HCT116 (cell line): ENCODE data around the gene MAX. TPM values are rescaled to one million over a fixed set of nuclear protein-coding genes. Genes with fewer than 3 reads are reported as not detected.

ENCODE experiments used
- ATAC-seq: fragments of 200-7000 bp; cut with Tn5 transposase; 2 replicates; pipeline ENCODE4 v1.9.1; 2020; ENCODE audit warnings: mild to moderate bottlenecking, moderate library complexity
- BruUV-seq: library from RNA; stranded (reverse); fragments of 400-500 nt; replicated peaks from 2 replicates; lab custom pipeline; 2021; lab: Mats Ljungman, UMichigan
- CTCF ChIA-PET: fragments of 300-600 bp; sonication (Branson Sonifier 250); formaldehyde crosslinking; loops from one replicate; lab custom pipeline; 2021; ENCODE audit warnings: antibody characterized with exemption; lab: Charles Lee
- POLR2A ChIA-PET: fragments of 300-600, 350-600 bp; sonication (Branson Sonifier 250); formaldehyde crosslinking; loops from one replicate; lab custom pipeline; 2021; ENCODE audit warnings: antibody characterized with exemption; lab: Charles Lee
- RAD21 ChIA-PET, 2 experiments: fragments of 300-600 bp; sonication (Branson Sonifier 250); formaldehyde crosslinking; loops; one replicate each; lab custom pipeline; 2023; ENCODE audit warnings: low total read pairs in 2 of 2; ENCODE audit not compliant: uncharacterized antibody in 2 of 2, unreplicated experiment in 2 of 2, low non-redundant PET in 1 of 2; lab: Charles Lee
- DNase-seq: peaks from one replicate; pipeline ENCODE4 v3.0.0-alpha.2; 2010; ENCODE audit warnings: low read depth, low spot score
- H2AFZ ChIP-seq: fragments of 200-600 bp; shearing (Covaris generic), sonication (generic); 2 replicates; pipeline ENCODE4 v1.6.1; 2017; ENCODE audit warnings: low read depth, mixed run types, mixed read lengths, antibody characterized with exemption, low read length; ENCODE audit not compliant: poor library complexity, severe bottlenecking
- H3K27ac ChIP-seq: 2 replicates; pipeline ENCODE4 v1.5.1; 2012; ENCODE audit warnings: low read depth, low read length
- H3K27me3 ChIP-seq: fragments of 200-600 bp; sonication (generic); 2 replicates; pipeline ENCODE4 v1.6.1; 2016; ENCODE audit warnings: mixed run types, low read length, mixed read lengths; ENCODE audit not compliant: insufficient read depth
- H3K36me3 ChIP-seq, 2 experiments: fragments of 200-500 bp in 1 of 2; fragments of 200-600 bp in 1 of 2; sonication (Bioruptor generic) in 1 of 2; sonication (generic) in 1 of 2; 2 replicates each; pipeline versions ENCODE4 v1.5.1 to v1.6.1; 2014 to 2016; ENCODE audit warnings: low read length in 2 of 2, inconsistent platforms in 1 of 2, mixed read lengths in 1 of 2, mixed run types in 1 of 2; ENCODE audit not compliant: insufficient read depth in 2 of 2, control insufficient read depth in 1 of 2
- H3K4me1 ChIP-seq, 2 experiments: fragments of 200-600 bp in 1 of 2; sonication (generic) in 1 of 2; 2 replicates each; pipeline versions ENCODE4 v1.5.1 to v1.6.1; 2012 to 2017; ENCODE audit warnings: low read length in 2 of 2, inconsistent platforms in 1 of 2, mild to moderate bottlenecking in 1 of 2, mixed read lengths in 1 of 2, mixed run types in 1 of 2, moderate library complexity in 1 of 2; ENCODE audit not compliant: insufficient read depth in 2 of 2, control insufficient read depth in 1 of 2
- H3K4me2 ChIP-seq: fragments of 200-600 bp; sonication (generic); 2 replicates; pipeline ENCODE4 v1.6.1; 2017; ENCODE audit warnings: mixed run types, low read length, mixed read lengths
- H3K4me3 ChIP-seq, 2 experiments: fragments of 200-600 bp in 1 of 2; sonication (generic) in 1 of 2; replicated peaks in 1 of 2; 2 replicates each; pipeline ENCODE4 v1.5.1; 2011 to 2016; ENCODE audit warnings: low read length in 2 of 2, control low read depth in 1 of 2, low read depth in 1 of 2, mild to moderate bottlenecking in 1 of 2, mixed read lengths in 1 of 2, mixed run types in 1 of 2
- H3K79me2 ChIP-seq: fragments of 200-600 bp; sonication (generic); 2 replicates; pipeline ENCODE4 v1.6.1; 2017; ENCODE audit warnings: mild to moderate bottlenecking, mixed run types, low read length, moderate library complexity, mixed read lengths; ENCODE audit not compliant: insufficient read depth
- H3K9ac ChIP-seq: fragments of 200-600 bp; sonication (generic); 2 replicates; pipeline ENCODE4 v1.6.1; 2016; ENCODE audit warnings: low read length, mixed read lengths
- H3K9me2 ChIP-seq: fragments of 200-600 bp; sonication (generic), shearing (Covaris generic); 2 replicates; pipeline ENCODE4 v1.6.1; 2017; ENCODE audit warnings: mixed run types, mild to moderate bottlenecking, moderate library complexity; ENCODE audit not compliant: insufficient read depth
- H3K9me3 ChIP-seq, 2 experiments: fragments of 200-500 bp in 1 of 2; fragments of 200-600 bp in 1 of 2; sonication (Bioruptor generic) in 1 of 2; sonication (generic) in 1 of 2; 2 replicates each; pipeline ENCODE4 v1.6.1; 2014 to 2017; ENCODE audit warnings: low read length in 2 of 2, mixed read lengths in 2 of 2, inconsistent platforms in 1 of 2, low read depth in 1 of 2, mild to moderate bottlenecking in 1 of 2, mixed run types in 1 of 2, moderate library complexity in 1 of 2; ENCODE audit not compliant: control insufficient read depth in 1 of 2, insufficient read depth in 1 of 2
- H4K20me1 ChIP-seq: fragments of 200-600 bp; sonication (generic), shearing (Covaris generic); 2 replicates; pipeline ENCODE4 v1.6.1; 2017; ENCODE audit warnings: mixed run types, mild to moderate bottlenecking, moderate library complexity; ENCODE audit not compliant: insufficient read depth
- CBX3 ChIP-seq: IDR thresholded peaks from 2 replicates; pipeline ENCODE4 v1.6.1; 2012; ENCODE audit warnings: low read depth
- CEBPB ChIP-seq: IDR thresholded peaks from 2 replicates; pipeline ENCODE4 v1.6.1; 2012; ENCODE audit warnings: low read depth
- JUND ChIP-seq: IDR thresholded peaks from 2 replicates; pipeline ENCODE4 v1.6.1; 2012
- POLR2A ChIP-seq: IDR thresholded peaks from 2 replicates; pipeline ENCODE4 v1.7.0; 2011; ENCODE audit warnings: borderline replicate concordance; ENCODE audit not compliant: insufficient read depth, insufficient read length; ENCODE audit errors: extremely low read depth
- POLR2AphosphoS5 ChIP-seq: IDR thresholded peaks from 2 replicates; pipeline ENCODE4 v1.6.1; 2011; ENCODE audit warnings: mild to moderate bottlenecking, low read depth, low read length, moderate library complexity
- SIN3A ChIP-seq: IDR thresholded peaks from 2 replicates; pipeline ENCODE4 v1.6.1; 2012; ENCODE audit warnings: low read depth
- SP1 ChIP-seq: IDR thresholded peaks from 2 replicates; pipeline ENCODE4 v1.6.1; 2012; ENCODE audit warnings: low read depth
- SRF ChIP-seq: IDR thresholded peaks from 2 replicates; pipeline ENCODE4 v1.6.1; 2012; ENCODE audit warnings: low read depth
- YY1 ChIP-seq: IDR thresholded peaks from 2 replicates; pipeline ENCODE4 v1.6.1; 2011; ENCODE audit warnings: low read length, low read depth, moderate library complexity, mild to moderate bottlenecking; ENCODE audit not compliant: insufficient replicate concordance; ENCODE audit errors: extremely low read depth
- ZNF274 ChIP-seq: fragments of 200-500 bp; sonication (Bioruptor generic); IDR thresholded peaks from 2 replicates; pipeline ENCODE4 v1.6.1; 2014; ENCODE audit warnings: mild to moderate bottlenecking, low read depth, low read length, inconsistent platforms
- intact Hi-C: fragments of 100-400 bp; cut with micrococcal nuclease; formaldehyde crosslinking; loops from 2 replicates; pipeline ENCODE4 v1.10.0; 2022
- total RNA-seq: library from RNA; stranded (reverse); gene quantifications from one replicate; pipeline ENCODE4 v1.2.1, GENCODE V29; 2021; ENCODE audit not compliant: unreplicated experiment
- TF ChIP-seq, protein P1 (sequence below): IDR thresholded peaks from 2 replicates; pipeline ENCODE4 v1.6.1; 2011; ENCODE audit warnings: mild to moderate bottlenecking, low read length, moderate library complexity; ENCODE audit not compliant: insufficient replicate concordance; ENCODE audit errors: extremely low read depth
- TF ChIP-seq, protein P2 (sequence below), 3 experiments: fragments of 200-600 bp in 1 of 3; sonication (generic) in 1 of 3; IDR thresholded peaks in 2 of 3; conservative IDR thresholded peaks in 1 of 3; 2 replicates each; pipeline ENCODE4 v1.5.1; 2012 to 2017; ENCODE audit warnings: low read depth in 2 of 3, low read length in 2 of 3, antibody characterized with exemption in 1 of 3, borderline replicate concordance in 1 of 3, control low read depth in 1 of 3, mild to moderate bottlenecking in 1 of 3, mixed read lengths in 1 of 3, mixed run types in 1 of 3, moderate library complexity in 1 of 3; ENCODE audit not compliant: insufficient read depth in 1 of 3
- TF ChIP-seq, protein P3 (sequence below): IDR thresholded peaks from 2 replicates; pipeline ENCODE4 v1.6.1; 2012; ENCODE audit warnings: low read depth
- TF ChIP-seq, protein P4 (sequence below): IDR thresholded peaks from 2 replicates; pipeline ENCODE4 v1.6.1; 2012
- TF ChIP-seq, protein P5 (sequence below): IDR thresholded peaks from 2 replicates; pipeline ENCODE4 v1.6.1; 2012

MAX gene
- total RNA-seq, 1 experiment from 2014 or later, result 72.6 TPM

DNA sequence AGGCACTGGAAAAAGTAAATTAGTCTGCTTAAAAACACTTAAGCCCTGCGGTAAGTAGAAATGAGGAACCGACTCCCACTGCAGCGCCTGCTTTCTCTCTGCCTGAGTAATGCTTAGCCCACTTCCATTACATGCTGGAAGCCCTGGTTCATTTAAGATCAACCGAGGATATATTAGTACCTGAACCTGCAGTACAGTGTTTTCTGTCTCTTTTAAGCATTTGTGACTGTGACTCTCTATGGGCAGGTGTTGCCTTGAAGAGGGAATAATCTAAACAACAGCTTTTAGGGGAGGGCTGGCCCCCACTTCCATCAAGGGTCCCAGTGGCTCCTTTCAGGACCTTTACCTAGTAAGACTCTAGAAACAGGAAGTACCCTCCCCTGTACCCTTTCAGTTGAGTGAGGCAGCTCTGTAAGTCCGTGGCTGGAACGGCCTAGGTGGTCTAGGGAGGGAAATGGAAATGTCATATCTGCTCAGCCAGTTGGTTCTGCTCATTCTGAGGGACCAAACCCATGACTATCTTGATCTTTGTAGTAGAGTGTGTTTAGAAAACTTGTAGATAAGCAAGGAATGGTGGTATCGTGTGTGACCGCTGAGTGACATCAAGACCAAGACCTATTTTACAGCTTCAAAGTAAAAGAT lies 59.5 kb downstream of the MAX start:
- intact Hi-C loops, result no loop called here
- Histone ChIP-seq H3K4me2 (no peak overlapping the region), H3K9me2 (no peaks in the 10 kb centered on the region), H3K79me2 (no peaks in the 10 kb centered on the region), H3K4me3 (no peak overlapping the region), H3K27me3 (no peaks in the 10 kb centered on the region), H2AFZ (no peak overlapping the region), H3K4me1 (peaks cover 11 to 18% of the 10 kb centered on the region in 2 experiments), H3K9me3 (no peaks in the 10 kb centered on the region), H3K36me3 (peaks cover 5 to 18% of the 10 kb centered on the region in 2 experiments; a peak in 3 of 4 replicates), H3K27ac (no peak overlapping the region), H4K20me1 (no peaks in the 10 kb centered on the region), H3K9ac (no peak overlapping the region)
- POLR2A ChIA-PET, result no interaction called here
- CTCF ChIA-PET, result interaction anchor here (1.3 kb wide), 1 partner anchor 23 kb away, joined by 4 read pairs; no protein-coding TSS in a partner anchor
- ATAC-seq (no peak), DNase-seq (no peak)
- TF ChIP-seq YY1 (no peak), SIN3A (no peak), SP1 (no peak), ZNF274 (no peak), CBX3 (no peak), POLR2A (no peak), JUND (no peak), SRF (no peak), POLR2AphosphoS5 (no peak), CEBPB (no peak)
- TF ChIP-seq, protein P1, sequence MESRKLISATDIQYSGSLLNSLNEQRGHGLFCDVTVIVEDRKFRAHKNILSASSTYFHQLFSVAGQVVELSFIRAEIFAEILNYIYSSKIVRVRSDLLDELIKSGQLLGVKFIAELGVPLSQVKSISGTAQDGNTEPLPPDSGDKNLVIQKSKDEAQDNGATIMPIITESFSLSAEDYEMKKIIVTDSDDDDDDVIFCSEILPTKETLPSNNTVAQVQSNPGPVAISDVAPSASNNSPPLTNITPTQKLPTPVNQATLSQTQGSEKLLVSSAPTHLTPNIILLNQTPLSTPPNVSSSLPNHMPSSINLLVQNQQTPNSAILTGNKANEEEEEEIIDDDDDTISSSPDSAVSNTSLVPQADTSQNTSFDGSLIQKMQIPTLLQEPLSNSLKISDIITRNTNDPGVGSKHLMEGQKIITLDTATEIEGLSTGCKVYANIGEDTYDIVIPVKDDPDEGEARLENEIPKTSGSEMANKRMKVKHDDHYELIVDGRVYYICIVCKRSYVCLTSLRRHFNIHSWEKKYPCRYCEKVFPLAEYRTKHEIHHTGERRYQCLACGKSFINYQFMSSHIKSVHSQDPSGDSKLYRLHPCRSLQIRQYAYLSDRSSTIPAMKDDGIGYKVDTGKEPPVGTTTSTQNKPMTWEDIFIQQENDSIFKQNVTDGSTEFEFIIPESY, result no peak
- TF ChIP-seq, protein P2, sequence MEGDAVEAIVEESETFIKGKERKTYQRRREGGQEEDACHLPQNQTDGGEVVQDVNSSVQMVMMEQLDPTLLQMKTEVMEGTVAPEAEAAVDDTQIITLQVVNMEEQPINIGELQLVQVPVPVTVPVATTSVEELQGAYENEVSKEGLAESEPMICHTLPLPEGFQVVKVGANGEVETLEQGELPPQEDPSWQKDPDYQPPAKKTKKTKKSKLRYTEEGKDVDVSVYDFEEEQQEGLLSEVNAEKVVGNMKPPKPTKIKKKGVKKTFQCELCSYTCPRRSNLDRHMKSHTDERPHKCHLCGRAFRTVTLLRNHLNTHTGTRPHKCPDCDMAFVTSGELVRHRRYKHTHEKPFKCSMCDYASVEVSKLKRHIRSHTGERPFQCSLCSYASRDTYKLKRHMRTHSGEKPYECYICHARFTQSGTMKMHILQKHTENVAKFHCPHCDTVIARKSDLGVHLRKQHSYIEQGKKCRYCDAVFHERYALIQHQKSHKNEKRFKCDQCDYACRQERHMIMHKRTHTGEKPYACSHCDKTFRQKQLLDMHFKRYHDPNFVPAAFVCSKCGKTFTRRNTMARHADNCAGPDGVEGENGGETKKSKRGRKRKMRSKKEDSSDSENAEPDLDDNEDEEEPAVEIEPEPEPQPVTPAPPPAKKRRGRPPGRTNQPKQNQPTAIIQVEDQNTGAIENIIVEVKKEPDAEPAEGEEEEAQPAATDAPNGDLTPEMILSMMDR (IDR thresholded peaks at IDR 0.05 in 2 of 3, conservative IDR thresholded peaks at IDR 0.05 in 1 of 3; ENCODE audit: borderline replicate concordance in 1 of 3, insufficient read depth in 1 of 3, low read depth in 2 of 3, low read length in 2 of 3), result no peak
- TF ChIP-seq, protein P3, sequence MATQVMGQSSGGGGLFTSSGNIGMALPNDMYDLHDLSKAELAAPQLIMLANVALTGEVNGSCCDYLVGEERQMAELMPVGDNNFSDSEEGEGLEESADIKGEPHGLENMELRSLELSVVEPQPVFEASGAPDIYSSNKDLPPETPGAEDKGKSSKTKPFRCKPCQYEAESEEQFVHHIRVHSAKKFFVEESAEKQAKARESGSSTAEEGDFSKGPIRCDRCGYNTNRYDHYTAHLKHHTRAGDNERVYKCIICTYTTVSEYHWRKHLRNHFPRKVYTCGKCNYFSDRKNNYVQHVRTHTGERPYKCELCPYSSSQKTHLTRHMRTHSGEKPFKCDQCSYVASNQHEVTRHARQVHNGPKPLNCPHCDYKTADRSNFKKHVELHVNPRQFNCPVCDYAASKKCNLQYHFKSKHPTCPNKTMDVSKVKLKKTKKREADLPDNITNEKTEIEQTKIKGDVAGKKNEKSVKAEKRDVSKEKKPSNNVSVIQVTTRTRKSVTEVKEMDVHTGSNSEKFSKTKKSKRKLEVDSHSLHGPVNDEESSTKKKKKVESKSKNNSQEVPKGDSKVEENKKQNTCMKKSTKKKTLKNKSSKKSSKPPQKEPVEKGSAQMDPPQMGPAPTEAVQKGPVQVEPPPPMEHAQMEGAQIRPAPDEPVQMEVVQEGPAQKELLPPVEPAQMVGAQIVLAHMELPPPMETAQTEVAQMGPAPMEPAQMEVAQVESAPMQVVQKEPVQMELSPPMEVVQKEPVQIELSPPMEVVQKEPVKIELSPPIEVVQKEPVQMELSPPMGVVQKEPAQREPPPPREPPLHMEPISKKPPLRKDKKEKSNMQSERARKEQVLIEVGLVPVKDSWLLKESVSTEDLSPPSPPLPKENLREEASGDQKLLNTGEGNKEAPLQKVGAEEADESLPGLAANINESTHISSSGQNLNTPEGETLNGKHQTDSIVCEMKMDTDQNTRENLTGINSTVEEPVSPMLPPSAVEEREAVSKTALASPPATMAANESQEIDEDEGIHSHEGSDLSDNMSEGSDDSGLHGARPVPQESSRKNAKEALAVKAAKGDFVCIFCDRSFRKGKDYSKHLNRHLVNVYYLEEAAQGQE, result no peak
- TF ChIP-seq, protein P4, sequence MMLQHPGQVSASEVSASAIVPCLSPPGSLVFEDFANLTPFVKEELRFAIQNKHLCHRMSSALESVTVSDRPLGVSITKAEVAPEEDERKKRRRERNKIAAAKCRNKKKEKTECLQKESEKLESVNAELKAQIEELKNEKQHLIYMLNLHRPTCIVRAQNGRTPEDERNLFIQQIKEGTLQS, result no peak
- TF ChIP-seq, protein P5, sequence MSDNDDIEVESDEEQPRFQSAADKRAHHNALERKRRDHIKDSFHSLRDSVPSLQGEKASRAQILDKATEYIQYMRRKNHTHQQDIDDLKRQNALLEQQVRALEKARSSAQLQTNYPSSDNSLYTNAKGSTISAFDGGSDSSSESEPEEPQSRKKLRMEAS, result no peak
- BruUV-seq, result no TSS peak
- RAD21 ChIA-PET, result no interaction called here
